Inflammatory macrophage treated with lipopolysaccharide for 1 hour (primary cell): ENCODE measurements around the gene PIMREG.

Source experiments
- DNase-seq, 2 donors: peaks; one replicate each; pipeline ENCODE4 v3.0.0-alpha.2; 2020 to 2022

Gene PIMREG

DNA sequence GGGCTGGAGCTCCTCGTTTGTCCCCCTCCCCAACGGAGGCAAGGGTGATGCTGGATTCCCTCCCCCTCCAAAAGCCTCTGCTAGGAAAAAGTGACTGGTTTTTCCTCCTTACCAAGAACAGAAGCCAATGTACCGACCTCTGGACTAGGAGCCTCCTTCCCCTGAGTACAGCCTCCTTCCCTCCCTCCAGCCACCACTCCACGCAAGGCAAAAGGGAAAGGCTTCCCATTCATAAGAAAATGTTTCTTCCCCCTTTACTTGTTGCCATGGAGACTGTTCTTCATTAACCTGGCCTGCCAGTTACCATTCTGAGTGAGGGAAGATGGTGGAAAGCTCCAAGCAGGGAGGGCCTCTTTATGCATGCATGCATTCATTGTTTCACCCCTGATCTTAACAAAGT is 4.3 kb upstream of the PIMREG start:
- DNase-seq = no peak

DNA sequence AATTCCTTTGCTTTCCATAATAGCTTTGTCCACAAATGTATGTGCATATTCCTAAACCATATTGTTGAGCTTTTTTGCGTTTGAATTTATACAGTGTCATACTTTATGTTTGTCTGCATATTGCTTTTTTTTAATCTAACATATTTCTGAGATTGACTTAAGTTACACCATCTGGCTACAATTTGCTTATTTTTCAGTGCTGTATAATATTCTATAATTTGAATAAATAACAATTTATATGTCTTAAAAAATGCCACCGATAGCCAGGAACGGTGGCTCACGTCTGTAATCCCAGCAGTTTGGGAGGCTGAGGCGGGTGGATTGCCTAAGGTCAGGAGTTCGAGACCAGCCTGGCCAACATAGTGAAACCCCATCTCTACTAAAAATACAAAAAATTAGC is 1.5 kb upstream of the PIMREG start:
- no peak for DNase-seq

DNA sequence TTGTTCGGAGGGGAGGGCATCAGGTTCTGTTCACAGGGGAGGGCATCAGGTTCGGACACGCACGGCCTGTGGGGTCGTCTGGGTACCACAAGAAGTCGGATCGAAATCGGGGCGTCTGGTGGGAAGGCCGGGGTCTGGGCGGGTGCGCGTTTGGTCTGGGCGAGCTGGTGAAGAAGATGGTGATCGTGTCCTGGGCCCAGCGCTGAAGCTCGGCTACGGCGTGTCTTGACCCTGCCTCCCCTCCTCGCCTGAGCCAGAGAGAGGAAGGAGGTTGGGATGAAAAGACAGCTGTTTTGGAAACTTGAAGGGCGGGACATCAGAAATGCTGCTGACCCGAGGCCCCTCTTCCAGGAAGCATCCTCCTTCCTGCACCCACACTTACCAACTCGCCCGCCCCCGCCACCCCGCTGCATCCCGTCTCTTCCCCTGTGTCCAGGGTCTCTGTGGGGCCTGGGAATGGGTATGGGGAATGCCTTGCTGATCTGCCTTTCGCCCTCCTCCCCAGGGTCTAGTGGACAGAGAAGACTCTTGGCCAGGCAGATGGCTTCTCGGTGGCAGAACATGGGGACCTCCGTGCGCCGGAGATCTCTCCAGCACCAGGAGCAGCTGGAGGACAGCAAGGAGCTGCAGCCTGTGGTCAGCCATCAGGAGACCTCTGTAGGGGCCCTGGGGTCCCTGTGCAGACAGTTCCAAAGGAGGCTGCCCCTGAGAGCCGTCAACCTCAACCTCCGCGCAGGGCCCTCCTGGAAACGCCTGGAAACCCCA is 498 bp downstream of the PIMREG start:
- no peak for DNase-seq

DNA sequence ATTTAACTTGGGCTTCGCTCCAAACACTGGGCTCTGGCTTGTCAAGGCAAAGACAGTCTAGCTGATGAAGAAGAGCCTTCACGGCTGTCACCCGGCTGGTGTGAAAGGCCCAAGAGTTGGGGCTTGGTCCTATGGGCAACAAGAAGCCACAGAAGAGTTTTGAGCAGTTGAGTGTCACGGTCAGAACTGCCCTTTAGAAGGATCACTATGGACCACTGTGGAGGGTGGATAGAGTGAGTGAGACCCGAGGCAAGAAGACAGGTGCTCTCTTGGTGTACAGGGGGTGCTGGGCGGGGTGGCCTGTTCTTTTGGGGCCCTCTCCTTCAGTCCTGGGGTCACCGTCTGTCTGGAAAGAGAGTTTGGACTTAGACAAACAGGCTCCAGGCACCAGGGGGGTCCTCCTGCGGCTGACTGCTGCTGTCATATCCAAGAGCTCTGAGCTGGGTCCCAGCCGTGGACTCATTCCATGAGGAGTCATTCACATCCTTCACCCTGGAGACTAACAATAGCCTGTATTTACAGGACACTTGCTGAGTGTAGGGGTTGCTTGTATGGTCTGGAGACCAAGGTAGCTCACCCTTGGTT is 2.4 kb downstream of the PIMREG start:
- no peak for DNase-seq

DNA sequence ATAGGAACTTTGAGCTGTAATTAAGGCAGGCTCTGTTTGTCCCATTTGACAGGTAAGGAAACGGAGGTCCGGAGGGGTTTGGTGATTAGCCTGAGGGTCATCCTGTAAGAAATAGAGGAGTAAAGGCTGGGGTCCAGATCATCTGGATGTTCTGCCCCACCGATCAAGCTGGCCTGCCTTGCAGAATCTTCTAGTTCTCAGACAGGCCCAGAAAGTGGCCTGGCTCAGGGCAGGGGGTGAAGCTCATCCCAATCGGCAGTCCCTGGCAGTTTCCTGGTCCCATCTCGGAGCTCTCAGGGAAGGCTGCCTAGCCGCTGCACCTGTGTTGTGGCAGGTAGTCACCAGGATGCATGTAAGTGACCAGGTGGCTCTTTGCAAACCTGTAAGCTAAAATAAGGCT is 4.2 kb downstream of the PIMREG start:
- no peak for DNase-seq

DNA sequence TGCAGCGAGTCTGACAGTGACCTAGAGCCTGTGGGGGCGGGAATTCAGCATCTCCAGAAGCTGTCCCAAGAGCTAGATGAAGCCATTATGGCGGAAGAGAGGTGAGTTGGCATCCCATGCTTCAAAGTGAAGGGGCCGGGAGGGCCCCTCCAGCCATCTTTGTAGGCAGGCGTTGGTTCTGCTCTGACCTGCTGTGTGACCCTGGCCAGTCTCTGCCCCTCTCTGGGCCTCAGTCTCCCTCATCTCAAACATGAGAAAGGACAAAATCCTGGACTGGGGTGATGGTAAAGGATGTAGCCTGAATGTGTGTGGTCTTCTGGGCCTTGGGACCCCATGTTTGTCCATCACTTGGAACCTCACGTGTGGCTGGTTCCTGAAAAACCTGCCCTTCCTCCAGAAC is 5.1 kb downstream of the PIMREG start:
- no peak for DNase-seq

DNA sequence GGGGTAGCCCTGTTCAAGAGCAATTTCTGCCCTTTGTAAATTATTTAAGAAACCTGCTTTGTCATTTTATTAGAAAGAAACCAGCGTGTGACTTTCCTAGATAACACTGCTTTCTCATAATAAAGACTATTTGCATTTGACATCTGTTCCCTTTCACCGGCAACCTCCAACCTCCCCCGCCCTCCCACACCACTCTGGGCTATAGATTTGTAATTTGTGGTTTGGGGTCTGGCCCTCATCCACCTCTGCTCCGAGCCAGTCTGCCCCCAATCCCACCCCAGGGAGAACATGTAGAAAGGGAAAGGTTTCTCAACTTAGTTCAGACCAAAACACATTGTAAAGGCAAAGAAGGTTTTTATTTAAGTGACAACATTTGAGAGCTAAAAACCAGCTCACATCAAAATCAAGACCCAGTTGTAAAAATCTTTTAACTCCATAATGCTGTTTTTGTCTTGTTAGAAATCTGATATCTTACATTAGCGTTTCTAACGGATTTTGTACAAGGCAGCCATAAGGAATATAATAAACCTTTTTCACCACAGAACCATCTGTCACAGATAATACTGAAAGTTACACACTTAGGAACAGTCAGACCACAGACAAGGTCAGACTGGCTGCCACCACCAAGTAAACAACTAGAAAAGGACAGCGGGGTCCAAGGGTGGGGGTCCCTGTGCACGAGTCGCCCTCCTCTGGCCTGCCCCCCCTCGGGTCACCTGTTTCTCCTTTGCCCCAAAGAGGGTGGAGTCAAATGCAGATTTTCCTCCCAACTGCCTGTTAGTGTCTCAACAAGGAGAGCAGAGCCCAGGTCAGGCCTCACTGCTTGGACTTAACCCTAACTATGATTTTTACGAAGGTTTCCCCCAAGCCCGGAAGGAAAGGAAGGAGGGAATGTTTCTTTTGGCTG is 6.9 kb downstream of the PIMREG start:
- no peak for DNase-seq

DNA sequence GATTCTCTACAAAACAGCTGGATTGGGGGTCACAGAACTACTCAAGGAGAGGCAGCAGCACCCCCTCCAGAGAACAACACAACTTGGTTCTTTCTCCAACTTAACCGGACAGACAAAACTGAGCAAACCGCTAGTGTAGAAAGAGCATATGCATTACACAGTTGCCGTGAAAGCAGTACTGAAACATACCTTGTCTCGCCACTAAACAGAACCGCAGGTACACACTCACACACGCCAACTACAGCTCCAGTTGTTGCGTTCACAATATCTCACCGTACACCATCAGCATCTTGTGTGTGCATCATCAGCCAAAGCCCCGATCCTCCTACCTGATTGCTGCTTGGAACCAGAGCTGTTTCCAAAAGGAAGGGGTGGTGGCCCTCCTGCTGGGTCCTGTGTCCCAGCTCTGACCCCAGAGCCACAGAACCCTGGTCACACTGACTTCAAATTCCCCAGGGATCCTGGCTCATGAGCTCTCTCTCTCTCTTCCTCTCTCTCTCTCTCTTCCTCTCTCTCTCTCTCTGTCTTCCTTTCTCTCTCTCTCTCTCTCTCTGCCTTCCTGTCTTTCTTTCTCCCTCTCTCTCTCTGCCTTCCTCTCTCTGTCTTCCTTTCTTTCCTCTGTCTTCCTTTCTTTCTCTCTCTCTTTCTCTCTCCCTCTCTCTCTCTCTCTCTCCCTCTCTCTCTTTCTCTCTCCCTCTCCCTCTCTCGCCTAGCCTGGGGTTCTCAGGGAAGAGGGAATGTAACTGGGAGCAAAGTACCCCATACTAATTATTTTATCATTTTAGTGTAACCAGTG is 8.4 kb downstream of the PIMREG start:
- no peak for DNase-seq

DNA sequence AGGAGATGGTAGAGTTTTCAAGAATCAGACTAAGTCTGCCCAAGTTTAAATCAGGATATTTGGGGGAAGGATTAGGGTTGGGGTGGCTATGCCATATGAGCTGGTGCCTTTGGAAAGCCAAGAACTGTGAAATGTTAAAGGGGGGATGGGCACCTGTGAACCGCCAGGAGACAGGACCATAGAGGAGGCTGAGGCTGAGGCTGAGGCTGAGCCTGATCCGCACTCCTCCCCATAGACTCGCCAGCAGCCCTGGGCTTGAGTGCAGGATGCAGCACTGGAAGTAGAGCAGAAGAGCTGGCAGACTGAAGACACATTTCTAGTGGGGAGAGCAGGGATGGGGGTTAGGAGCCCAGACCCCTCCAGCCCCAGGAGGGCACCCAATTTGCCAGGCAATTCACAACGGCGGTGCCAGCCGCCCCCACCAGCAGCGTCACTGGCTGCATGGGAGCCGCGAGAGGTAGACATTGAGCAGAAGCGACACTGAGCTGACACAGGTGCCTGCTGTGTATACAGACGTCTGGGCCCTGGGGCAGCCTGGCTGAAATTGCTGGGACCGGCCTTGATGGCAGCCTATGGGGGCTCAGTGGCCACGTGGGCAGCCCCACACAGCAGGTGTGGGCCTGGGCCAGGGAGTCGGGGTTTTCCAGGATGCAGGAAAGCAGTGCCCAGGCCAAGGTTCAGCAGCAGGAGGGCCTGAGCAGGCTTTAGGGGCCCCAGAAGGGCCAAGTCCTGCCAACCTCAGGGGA is 9.2 kb downstream of the PIMREG start:
- no peak for DNase-seq

DNA sequence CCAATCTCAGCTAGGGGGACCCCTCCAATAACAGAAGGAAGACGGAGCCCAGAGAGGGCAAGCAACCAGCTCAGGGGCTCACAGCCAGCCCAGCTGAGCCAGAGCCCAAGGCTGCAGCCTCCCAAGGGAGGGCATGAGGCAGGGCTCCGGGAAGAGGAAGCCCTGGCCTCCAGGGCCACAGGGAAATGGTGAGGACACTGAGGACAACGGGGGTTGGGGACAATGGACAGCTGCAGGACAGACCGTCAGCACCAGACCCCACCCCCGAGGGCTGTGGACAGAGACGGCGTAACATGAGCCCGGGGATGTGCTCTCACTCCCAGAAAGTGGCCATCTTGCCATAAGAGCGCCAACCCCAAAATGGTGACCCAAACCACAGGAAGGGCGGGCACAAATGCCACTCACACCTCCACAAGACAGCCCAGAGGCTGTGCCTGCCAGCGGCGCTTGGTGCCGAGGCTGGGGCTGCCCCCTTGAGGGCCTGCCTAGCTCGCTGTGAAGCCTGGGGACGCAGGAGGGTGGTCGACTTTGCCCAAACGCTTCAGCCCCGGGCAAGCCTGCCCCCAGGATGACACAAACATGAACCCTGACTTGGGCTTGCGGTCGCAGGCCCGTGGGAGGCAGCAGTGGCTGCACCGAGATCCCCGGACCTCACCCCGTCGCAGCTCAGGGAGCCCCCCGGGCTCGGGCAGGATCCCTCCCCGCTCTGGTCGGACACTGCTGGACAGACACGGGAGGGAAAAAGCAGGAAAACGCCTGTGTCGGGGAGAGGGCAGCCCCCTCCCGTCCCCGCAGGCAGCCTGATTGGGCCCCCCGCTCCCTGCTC is 10.5 kb downstream of the PIMREG start:
- no peak for DNase-seq

DNA sequence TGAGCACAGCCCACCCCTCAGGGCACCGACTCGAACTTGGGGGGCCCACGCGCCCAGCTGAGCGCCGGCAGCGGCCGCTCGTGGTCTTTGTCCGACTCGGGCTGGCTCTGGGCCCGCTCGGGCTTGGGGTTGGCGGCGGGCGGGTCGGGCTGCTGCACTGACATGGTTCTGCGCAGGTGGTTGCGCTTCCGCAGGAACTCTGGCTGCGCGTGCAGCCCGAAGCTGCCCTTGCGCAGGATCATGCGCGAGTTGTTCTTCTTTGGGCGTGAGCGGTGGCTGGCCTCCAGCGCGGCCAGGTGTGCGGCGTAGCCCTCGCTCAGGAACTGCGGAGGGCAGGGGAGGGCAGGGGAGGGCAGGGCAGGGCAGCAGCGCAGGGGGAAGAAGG is 11.1 kb downstream of the PIMREG start:
- no peak for DNase-seq

DNA sequence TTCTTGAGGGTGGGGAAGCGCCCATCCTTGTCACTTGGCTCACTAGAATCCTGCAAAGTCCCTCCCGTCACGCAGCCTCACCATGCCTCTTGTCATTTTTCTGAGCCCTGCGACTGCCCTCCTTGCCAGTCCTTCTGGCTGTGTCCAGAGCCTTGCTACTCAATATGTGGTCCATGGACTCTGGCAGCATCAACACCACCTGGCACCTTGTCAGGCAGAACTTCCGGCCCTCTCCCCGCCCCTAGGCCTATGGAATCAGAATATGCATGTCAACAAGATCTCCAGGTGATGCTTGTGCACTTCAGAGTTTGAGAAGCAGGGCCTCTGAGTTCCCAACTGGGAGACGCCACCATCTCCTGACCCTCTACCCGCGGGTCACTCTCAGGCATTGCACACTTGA is 12.1 kb downstream of the PIMREG start:
- no peak for DNase-seq

DNA sequence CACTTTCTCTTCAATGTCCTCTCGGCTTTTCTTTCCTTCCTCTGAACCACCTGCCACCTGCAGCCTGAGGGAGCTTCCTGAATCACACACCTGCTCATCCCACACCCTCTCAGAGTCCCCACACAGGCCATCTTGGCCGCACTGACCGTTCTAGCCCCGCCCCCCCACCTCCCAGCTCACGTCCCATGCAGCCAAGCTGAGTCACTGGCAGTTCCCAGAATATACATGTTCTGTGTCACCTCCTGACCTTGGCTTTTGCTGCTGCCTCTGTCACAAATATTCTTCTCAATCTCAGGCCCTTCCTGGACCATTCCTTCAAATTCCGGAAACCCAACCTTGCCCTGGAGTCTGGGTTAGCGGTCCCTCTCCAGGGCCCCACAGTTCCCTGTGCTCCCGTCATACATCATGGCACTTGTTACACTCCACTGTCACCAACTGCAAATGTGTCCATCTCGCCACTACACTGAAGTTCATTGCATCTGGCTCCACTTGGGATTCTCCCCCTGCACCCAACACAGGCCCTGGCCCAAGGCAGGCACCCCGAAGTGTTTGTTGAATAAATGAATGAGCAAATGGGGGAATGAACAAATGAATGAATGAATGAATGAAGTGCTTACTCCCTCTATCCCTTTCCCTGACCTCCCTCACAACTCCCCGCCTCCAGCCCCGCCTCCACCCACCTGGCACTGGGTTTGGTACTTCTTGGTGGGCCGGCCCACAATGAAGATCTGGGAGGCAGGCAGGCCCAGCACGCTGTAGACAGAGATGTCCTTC is 12.8 kb downstream of the PIMREG start:
- DNase-seq = peak; percentile 43 to 61

DNA sequence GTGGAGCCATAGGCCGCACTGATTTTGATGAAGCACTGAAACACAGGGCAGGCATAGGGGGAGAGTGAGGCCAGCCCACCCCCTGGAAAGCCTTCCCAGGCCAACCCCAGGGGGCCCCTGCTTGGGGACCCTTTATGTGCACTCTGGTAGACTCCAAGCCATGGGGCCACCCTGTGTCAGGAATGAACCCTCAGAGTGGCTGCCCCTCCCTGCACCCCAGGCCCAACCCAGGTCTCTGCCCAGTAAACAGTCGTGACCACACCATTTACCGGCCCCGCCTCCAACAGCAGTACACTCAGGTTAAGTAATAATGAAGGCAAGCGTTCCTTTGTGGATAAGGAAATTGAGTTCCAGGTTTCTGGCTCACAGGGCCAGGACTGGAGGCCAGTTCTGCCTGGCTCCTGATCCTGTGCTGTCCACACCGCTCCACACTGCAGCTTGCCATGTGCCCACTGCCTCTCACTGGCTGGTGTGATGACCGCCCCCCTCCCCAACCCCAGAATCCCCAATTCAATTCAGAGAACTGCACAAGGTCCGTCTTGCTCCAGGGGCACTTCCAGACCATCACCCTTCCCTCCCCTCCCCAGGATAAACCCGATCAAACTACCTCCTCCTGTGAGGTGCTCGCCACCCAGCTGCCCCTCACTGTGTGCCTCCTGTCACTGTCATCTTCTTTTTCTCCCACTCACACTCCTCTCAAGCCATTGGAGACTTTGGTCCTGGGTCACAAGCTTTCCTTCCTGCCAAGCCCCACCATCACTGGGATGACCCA is 13.6 kb downstream of the PIMREG start:
- DNase-seq = no peak

DNA sequence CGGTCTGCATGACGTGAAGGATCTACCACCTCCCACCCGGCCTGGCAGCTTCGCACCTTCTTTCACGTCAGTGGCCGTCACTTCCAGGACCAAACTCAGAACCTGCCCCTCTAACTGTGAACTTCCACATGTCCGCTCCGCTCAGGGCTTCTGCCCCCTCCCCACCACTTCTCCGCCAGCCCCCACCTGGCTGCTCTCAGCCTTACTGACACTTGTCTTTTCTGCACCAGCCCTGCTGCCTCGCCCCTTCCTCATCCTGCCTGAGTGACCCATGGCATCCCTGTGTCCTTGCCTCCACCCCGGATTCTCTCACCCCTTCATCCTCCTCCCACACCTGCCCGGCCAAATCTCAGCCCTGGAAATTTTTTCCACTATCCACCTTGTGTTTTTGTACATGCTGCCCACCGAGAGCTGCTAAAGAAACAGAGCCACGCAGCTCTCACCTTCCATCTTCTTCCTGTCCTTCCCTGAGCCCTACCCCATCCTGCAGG is 14.2 kb downstream of the PIMREG start:
- DNase-seq = no peak

DNA sequence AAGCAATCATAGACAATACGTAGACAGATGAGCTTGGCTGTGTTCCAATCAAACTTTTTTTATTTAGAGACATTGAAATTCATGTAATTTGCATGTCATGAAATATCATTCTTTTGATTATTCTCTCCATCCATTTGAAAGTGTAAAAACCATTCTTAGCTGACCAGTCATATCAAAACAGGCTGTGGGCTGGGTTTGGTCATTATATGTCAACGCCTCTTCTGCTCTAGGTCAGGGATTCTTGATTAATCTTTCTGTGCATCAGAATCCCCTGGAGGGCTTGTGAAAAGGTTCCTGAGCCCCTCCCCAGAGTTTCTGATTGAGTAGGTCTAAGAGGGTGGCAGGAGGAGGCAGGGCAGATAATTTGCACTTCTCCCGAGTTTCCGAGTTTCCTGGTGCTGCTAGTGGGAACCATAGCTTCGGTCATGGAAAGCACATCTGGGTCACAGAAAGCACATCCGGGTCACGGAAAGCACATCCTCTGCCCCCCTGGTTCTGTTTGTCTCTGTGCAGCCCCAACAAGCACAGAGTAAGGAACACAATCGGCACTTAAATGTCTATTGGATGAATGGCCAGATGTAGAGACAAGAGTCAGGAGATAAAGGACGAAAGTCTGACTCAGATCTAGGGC is 16.4 kb downstream of the PIMREG start:
- DNase-seq = no peak

DNA sequence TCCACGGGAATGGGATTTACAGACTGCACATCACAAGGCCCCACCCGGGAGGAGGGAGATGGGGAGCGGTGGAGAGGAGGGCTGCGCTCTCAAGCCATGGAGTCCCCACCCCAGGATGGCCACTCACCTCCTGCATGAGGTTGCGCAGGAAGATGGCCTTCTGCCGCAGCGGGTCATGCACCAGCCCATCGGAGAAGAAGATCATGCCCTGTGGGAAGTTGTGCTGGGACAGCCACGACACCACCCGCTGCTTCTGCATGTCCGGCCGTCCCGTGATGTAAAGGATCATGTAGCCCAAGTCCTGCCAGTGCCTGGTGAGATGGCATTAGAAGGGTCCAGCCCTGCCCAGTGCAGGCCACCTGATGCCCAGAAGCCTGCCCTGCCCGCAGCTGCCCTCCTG is 17.0 kb downstream of the PIMREG start:
- no peak for DNase-seq

DNA sequence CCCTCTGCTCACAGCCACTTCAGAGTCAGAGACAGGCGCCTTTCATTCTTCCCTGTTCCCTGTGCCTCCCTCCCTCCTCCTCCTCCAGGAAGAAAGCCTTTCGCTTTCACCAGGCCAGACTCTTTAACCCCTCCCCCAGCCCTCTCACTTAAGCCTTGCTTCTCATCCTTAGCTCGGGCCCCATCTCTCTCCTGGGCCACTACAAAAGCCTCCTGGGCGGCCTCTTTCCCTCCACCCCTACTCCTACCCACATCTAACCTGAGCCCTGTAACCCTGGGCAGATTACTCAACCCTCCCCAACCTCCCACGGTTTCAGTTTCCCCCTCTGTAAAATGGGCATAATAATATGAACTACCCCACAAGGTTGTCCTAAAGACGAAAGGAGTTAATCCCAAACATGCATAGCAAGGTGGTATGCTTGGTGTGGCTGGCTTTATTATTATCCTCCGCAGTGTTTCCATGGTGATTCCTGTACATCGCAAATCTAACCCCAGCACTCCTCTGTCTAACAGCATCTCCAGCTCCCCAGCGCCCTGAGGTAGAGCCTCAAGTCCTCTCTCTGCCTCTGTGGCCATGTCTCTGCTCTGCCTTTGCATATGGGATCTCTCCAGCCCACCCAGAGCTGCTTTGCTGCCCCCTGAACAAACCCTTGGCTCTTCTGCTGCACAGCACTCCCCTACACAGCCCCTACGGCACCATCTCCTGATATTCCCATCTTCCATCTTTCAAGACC is 17.7 kb downstream of the PIMREG start:
- DNase-seq = no peak
